Hypothalamus (tissue), 51 donors: ENCODE results near the gene AHDC1.

Experiments used
- DNase-seq, 51 donors: peaks; one replicate each; lab custom pipeline; 2025; lab: John Stamatoyannopoulos, UW

The AHDC1 gene

DNA sequence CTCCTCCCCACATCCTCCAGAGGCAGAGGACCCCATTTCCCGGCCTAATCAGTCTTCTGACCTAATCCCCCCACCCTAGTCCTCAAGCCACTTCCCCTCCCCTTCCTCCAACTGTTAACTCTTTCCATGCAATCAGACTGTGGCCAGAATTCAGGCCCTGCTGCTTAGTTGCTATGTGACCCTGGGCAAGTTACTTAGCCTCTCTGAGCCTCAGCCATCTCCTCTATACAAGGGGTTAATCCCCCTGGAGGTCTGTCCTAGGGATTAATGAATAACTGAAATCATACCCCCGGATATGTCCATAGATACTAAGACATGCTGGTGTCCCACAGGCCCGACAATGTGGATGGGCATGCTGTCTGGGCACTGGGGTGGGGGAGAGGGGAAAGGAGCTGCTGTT lies 18.3 kb downstream of the AHDC1 start:
- no peak for DNase-seq

GRCh38 chr1:27584453-27584852 lies 19.5 kb downstream of the AHDC1 start:
- DNase-seq, result no peak

- DNase-seq, result no peak
Measured at GRCh38 chr1:27583479-27583878, 20.5 kb downstream of the AHDC1 start.

GRCh38 chr1:27581823-27582243 lies 22.1 kb downstream of the AHDC1 start:
- no peak for DNase-seq

DNA sequence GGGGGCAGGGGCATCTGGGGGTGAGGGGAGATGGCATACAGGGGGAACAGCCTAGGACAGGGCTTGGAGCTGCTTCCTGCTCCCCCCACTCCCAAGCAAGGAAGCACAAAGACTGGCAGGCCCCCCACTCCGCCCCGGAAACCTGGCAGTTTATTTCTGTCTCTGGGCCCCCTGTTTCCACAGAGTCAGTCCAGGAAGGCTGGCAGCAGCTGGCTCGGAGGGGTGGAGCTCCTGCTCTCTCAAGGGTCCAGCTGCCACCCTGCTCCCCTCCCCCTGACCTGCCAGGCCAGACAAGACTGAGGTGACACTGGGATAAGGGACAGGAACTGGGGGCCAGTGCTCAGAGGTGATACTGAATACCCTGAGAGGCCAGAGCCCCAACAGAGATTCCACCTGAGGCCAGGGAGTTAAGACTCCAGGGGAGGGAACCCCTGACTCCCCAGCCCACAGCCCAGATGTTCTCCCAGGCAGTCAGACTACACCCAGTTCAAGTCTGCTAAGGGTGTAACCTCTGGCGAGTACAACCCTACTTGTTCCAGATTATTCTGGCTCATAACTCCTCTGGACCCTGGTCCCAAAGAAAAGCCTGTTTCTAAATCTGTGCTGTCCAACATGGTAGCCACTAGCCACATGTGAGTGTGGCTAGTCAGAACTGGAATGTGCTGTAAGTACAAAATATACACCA lies 26.3 kb downstream of the AHDC1 start:
- DNase-seq, result no peak

GRCh38 chr1:27576806-27577227 lies 27.1 kb downstream of the AHDC1 start:
- DNase-seq, result no peak

DNA sequence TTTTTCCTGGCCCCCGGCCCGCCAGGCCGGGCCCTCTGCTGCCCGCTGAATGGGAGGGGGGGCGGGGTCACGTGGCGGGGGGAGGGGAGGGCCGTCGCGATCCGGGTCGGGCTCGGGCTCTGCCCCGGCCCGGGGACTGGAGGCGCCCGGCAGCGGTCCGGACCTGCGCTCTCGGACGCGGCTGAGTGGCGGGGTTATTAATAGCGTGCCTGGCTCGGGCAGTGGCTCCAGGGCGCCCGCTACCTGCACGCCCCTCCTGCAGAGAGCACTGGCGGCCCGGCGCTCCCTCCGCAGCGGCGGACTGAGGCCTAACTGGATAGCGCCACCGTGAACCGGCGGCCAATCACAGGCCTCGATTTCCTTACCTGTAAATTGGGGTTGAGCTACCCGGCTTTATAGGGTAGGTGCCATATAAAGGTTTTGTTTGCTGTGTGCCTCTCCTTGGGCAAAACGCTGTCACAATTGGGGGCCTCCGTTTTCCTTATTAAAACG lies 28.1 kb downstream of the AHDC1 start:
- peak in 36 of 51 donors; percentile 29 to 77 (median 57) for DNase-seq

DNA sequence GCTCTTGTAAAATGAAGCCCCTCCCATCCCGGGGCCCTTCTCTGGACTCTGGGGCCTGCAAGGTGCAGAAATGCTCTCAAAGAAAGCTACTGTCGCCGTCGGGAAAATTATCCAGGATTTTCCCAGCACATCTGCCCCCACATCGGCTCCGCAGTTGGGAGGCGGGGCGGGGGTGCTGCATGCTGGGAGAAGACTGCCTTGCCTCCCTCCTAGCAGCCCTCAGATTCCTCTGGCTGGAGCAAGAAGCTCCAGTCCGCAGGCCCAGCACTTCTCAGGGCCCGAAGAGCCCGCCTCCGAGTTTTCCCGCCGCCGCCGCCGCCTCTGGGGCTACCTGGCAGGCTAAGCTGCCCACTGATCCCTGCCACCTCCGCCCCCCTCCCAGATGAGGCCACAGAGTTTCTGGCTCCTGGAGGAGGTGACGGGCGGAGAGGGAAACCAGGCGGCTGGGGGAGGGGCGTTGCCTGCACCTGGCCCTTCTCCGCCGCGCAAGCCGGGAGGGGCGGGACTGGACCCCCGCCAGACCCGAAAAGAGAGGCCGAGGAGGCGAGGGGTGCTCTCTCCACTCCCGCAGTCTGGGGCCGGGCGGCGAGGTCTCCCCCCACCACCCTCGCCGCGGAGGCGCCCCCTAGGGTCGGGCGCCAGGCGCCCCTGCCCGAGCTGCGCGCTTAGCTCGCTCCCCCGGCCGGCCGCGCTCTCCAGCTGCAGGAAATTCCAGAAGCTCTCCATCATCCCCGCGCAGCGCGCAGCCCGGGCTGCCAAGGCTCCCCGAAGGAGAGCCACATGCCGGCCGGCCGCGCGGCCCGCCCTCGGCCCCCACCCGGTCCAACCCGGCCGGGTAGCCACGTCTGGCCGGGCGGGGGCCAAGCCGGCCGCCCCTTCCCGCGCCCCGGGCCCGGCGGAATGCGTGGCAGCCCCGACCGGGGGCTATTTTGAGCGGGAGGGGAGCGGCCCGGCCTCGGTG lies 28.8 kb downstream of the AHDC1 start:
- peak in 25 of 51 donors; percentile 29 to 77 (median 57) for DNase-seq

DNA sequence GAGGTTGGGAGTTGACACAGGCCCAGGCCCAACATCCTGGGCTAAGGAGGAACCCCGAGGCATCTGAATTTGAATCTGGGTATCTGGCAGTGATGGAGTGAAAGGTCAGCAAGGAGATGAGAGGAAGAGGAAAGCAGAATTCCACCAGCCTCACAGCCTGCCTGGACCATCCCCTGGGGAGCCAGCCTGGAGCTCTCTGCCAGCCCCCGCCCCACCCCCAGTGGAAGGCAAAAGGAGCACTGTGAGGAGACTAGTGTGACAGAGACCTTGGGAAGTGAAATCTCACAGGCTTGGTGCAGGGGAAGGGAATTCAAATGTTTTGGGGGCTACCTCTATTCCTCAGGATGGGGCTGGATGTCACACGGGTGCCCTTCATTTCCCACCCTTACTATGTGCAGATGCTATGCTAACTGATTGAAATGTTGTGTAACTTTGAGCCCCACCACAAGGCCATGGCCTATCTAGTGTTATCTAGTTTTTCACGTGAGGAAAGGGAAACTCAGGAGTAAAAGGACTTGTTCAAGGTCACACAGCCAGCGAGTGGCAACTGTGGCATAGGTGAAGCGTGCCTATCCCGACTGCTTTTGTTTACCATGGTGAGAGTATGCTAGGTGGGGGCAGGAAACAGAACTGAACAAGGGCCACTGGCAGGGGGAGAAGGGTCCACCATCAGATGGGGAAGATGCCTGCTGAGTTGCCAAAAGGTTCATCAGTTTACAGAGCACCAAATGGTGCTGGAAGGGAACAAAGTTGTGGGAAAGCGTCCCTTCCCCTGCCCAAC lies 29.8 kb downstream of the AHDC1 start:
- no peak for DNase-seq

- DNase-seq, result no peak
Measured at GRCh38 chr1:27572679-27573426, 31.1 kb downstream of the AHDC1 start.

- DNase-seq, result no peak
Measured at GRCh38 chr1:27572019-27572678, 31.8 kb downstream of the AHDC1 start.

DNA sequence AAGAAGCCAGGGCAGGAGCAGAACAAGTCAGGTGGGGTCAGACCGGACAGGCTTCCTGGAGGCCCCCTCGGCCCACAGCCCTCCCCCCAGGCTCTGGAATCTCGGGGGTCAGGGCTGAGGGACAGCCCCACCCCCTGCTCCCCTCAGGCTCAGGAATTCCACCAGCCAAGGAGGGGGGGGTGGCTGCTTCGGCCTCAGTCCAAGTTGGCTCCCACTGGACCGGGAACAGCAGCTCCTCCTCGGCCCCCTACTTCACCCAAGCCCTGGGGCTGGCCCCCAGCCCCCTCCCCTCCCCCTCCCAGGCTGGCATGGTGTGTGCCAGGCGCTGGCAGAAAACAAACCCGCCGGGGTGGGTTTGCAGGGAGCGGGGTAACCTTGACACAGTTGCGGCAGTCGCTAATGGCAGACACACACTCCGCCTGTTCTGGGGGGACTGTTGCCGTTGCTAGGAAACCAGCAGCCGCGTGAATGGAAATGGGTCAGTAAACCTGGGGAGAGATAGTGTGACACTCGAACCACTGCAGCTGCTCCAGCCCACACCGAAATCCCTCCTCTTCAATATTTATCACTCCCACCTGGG lies 32.4 kb downstream of the AHDC1 start:
- peak in 29 of 51 donors; percentile 24 to 77 (median 52) for DNase-seq

- no peak for DNase-seq
Measured at GRCh38 chr1:27570784-27571183, 33.2 kb downstream of the AHDC1 start.

DNA sequence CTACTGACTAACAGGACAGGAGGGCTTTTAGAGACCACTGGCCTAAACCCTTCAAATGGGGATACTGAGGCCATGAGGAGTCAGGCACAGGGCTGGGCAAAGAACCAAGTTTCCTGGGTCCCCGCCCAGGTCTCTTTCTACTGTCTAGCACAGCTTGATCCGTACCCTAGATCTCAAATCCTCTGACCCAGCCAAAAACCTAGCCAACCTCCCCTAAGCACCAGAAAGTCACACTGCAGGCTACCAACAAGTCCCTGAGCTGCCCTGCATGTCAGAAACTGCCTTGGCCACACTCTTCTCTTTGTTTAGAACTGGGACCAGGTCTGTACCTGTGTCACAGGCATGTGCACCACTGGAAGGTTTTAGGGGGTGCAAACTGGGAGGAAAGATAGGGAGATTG lies 33.6 kb downstream of the AHDC1 start:
- no peak for DNase-seq

- DNase-seq, result no peak
Measured at GRCh38 chr1:27569506-27570291, 34.2 kb downstream of the AHDC1 start.

DNA sequence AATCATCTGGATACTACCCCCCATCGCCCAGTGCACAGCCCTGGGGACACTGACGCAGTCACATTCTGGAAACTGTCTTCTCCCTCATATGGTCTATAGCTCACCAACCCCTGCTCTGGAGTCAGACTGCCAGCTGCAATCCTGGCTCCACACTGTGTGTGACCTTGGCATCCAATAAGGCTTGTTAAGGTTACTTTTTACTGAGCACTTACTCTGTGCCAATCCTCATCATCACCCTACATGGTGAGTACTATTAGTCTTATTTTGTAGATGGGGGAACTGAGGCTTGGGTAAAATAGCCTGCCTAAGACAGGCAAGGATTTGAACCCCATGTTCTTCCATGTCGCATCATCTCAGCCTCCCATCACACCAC lies 34.9 kb downstream of the AHDC1 start:
- no peak for DNase-seq

GRCh38 chr1:27568300-27569087 lies 35.5 kb downstream of the AHDC1 start:
- DNase-seq, result peak in 34 of 51 donors; percentile 24 to 86 (median 58)

GRCh38 chr1:27567971-27568299 lies 36.0 kb downstream of the AHDC1 start:
- no peak for DNase-seq
